ENCODE results near the gene XCL1.

DNA sequence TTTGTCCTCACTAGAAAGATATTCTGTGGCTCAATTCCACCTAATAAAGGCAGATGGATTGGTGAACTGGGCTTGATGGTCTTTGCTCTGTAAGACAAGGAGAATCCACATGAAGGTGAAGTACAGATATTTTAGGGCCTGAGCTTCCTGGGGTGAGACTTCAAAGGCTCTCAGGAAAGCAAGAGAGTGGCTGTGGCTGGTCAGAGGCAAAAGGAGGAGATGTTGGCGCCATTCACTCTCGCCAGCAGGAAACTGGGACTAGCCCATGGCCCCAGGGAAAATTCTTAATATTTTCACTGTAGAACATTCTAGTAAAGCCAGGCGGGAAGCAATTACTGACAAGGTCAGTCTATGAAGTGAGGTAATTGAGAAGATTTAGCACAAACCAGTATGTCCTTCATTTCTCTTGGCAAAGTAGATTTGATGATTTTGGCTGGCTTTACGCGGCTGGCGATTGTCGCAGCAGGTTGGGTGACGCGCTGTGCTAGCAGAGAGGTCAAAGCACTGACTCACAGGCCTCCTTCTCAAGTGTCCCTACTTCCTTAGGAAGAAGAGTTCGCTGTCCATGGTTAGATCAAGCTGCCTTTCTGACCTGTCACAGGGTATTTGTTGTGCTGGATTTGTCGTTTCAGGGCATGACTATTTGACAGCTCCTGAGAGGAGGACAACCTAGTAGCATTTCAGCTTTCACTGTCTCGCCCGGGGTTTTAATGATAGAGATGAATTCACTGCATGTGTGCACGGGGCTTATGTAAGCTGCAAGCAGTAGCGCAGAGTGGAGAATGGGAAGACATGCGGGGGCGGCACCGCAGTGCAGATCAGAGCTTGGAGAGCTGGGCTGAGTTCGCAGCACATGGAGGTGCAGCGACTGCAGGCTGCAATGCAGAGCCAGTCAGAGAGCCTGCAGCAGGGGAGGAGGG is 32.7 kb downstream of the XCL1 start:
- TF ChIP-seq, protein P1, sequence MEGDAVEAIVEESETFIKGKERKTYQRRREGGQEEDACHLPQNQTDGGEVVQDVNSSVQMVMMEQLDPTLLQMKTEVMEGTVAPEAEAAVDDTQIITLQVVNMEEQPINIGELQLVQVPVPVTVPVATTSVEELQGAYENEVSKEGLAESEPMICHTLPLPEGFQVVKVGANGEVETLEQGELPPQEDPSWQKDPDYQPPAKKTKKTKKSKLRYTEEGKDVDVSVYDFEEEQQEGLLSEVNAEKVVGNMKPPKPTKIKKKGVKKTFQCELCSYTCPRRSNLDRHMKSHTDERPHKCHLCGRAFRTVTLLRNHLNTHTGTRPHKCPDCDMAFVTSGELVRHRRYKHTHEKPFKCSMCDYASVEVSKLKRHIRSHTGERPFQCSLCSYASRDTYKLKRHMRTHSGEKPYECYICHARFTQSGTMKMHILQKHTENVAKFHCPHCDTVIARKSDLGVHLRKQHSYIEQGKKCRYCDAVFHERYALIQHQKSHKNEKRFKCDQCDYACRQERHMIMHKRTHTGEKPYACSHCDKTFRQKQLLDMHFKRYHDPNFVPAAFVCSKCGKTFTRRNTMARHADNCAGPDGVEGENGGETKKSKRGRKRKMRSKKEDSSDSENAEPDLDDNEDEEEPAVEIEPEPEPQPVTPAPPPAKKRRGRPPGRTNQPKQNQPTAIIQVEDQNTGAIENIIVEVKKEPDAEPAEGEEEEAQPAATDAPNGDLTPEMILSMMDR (IDR thresholded peaks at IDR 0.05): no peak
- TF ChIP-seq POLR2A (IDR thresholded peaks at IDR 0.05) (no peak), POLR2AphosphoS5 (IDR thresholded peaks at IDR 0.05) (peak in 1 of 3 donors; percentile 18)

All from breast epithelium (tissue), 3 donors.